MM.1S (cell line): ENCODE results near the gene JAG2.

Experiments
- DNase-seq: peaks from one replicate; pipeline ENCODE4 v3.0.0-alpha.2; 2015
- H2AFZ ChIP-seq: fragments of 300-600 bp; sonication (generic); 2 replicates; pipeline ENCODE4 v1.6.0; 2016; ENCODE audit warnings: antibody characterized with exemption, low read length
- H3F3A ChIP-seq: fragments of 300-600 bp; sonication (generic); 2 replicates; pipeline ENCODE4 v1.6.1; 2016; ENCODE audit warnings: mild to moderate bottlenecking, antibody characterized with exemption, low read length, moderate library complexity, mixed read lengths; ENCODE audit not compliant: insufficient read depth
- H3K27ac ChIP-seq: fragments of 300-600 bp; sonication (generic); 2 replicates; pipeline ENCODE4 v1.5.1; 2016; ENCODE audit warnings: mild to moderate bottlenecking, low read length
- H3K27me3 ChIP-seq: fragments of 300-600 bp; sonication (generic); replicated peaks from 2 replicates; pipeline ENCODE4 v1.6.0; 2016; ENCODE audit warnings: low read length; ENCODE audit not compliant: insufficient read depth
- H3K36me3 ChIP-seq: fragments of 300-600 bp; sonication (generic); replicated peaks from 2 replicates; pipeline ENCODE4 v1.6.1; 2016; ENCODE audit warnings: mild to moderate bottlenecking, low read length, mixed read lengths; ENCODE audit not compliant: insufficient read depth
- H3K4me1 ChIP-seq: fragments of 300-600 bp; sonication (generic); 2 replicates; pipeline ENCODE4 v1.6.1; 2016; ENCODE audit warnings: low read length, mixed read lengths
- H3K4me2 ChIP-seq: fragments of 300-600 bp; sonication (generic); 2 replicates; pipeline ENCODE4 v1.6.0; 2016; ENCODE audit warnings: low read depth, low read length
- H3K4me3 ChIP-seq: fragments of 300-600 bp; sonication (generic); 2 replicates; pipeline ENCODE4 v1.5.1; 2016; ENCODE audit warnings: low read length, mixed read lengths
- H3K79me2 ChIP-seq: fragments of 300-600 bp; sonication (generic); 2 replicates; pipeline ENCODE4 v1.6.1; 2016; ENCODE audit warnings: mixed run types, low read length, mixed read lengths
- H3K9ac ChIP-seq: fragments of 300-600 bp; sonication (generic); 2 replicates; pipeline ENCODE4 v1.6.1; 2016; ENCODE audit warnings: low read length, mixed read lengths
- H3K9me2 ChIP-seq: fragments of 300-600 bp; sonication (generic); replicated peaks from 2 replicates; pipeline ENCODE4 v1.6.1; 2016; ENCODE audit warnings: mild to moderate bottlenecking, low read length, mixed read lengths; ENCODE audit not compliant: insufficient read depth
- H3K9me3 ChIP-seq: fragments of 300-600 bp; sonication (generic); replicated peaks from 2 replicates; pipeline ENCODE4 v1.6.1; 2016; ENCODE audit warnings: mild to moderate bottlenecking, low read length, mixed read lengths; ENCODE audit not compliant: insufficient read depth
- H4K20me1 ChIP-seq: fragments of 300-600 bp; sonication (generic); 2 replicates; pipeline ENCODE4 v1.6.1; 2016; ENCODE audit warnings: mild to moderate bottlenecking, low read length, moderate library complexity, mixed read lengths; ENCODE audit not compliant: insufficient read depth
- EZH2 ChIP-seq: fragments of 300-600 bp; sonication (generic); optimal IDR thresholded peaks from 2 replicates; pipeline ENCODE3; 2017; ENCODE audit warnings: low read depth, mild to moderate bottlenecking, antibody characterized with exemption, low read length, mixed read lengths
- EZH2phosphoT487 ChIP-seq: fragments of 300-600 bp; sonication (generic); IDR thresholded peaks from 2 replicates; pipeline ENCODE4 v1.6.1; 2018; ENCODE audit warnings: antibody characterized with exemption, low read length
- TF ChIP-seq, protein P1 (sequence below): fragments of 300-600 bp; sonication (generic); IDR thresholded peaks from 2 replicates; pipeline ENCODE4 v1.5.1; 2016; ENCODE audit warnings: antibody characterized with exemption, low read length, mixed read lengths

Gene JAG2

GRCh38 chr14:105211758-105212089, 43.1 kb upstream of the JAG2 start:
- Histone ChIP-seq H4K20me1 (no peaks in the 10 kb centered on the region), H3K4me1 (no peaks in the 10 kb centered on the region), H3K4me2 (no peak overlapping the region), H3K4me3 (no peak overlapping the region), H3K9me2 (no peaks in the 10 kb centered on the region), H3K36me3 (no peaks in the 10 kb centered on the region), H3F3A (no peaks in the 10 kb centered on the region), H3K27ac (no peak overlapping the region), H3K9ac (no peak overlapping the region), H3K9me3 (no peaks in the 10 kb centered on the region), H3K27me3 (no peaks in the 10 kb centered on the region), H3K79me2 (no peaks in the 10 kb centered on the region), H2AFZ (no peak overlapping the region)
- no peak for DNase-seq
- TF ChIP-seq EZH2 (no peak), EZH2phosphoT487 (no peak)
- TF ChIP-seq, protein P1, sequence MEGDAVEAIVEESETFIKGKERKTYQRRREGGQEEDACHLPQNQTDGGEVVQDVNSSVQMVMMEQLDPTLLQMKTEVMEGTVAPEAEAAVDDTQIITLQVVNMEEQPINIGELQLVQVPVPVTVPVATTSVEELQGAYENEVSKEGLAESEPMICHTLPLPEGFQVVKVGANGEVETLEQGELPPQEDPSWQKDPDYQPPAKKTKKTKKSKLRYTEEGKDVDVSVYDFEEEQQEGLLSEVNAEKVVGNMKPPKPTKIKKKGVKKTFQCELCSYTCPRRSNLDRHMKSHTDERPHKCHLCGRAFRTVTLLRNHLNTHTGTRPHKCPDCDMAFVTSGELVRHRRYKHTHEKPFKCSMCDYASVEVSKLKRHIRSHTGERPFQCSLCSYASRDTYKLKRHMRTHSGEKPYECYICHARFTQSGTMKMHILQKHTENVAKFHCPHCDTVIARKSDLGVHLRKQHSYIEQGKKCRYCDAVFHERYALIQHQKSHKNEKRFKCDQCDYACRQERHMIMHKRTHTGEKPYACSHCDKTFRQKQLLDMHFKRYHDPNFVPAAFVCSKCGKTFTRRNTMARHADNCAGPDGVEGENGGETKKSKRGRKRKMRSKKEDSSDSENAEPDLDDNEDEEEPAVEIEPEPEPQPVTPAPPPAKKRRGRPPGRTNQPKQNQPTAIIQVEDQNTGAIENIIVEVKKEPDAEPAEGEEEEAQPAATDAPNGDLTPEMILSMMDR, result no peak

DNA sequence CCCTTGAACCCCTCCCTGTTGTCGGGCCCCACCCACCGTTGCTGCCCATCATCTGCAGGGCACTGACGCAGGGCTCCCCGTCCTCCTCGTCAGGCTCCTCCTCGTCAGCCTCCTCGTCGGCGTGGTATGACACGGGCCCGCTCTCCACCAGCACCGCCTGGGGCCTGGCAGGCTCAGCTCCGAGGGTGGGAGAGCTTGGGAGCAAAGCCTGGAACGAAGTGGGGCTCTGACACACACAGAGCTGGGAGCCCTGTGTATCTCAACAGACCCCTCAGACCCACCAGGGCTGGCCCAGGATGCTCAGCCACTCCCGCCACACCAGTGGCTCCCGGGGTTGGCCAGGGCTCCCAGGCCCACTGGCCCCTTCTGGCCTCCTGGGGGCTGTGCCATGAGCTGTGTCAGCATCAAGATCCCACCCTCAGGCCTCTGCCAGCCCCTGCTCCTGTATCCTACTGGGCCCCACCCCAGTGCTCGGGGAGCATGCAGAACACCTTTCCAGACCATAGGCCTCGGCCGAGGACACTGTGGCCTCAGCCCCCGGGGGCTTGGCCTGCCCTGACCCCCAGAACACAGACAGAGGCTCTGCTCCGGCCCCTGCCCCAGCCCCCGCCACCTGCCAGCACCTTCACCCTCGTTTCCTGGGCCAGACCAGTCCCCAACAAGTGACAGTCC, 42.6 kb upstream of the JAG2 start:
- Histone ChIP-seq H2AFZ (no peak overlapping the region), H4K20me1 (no peaks in the 10 kb centered on the region), H3K79me2 (no peaks in the 10 kb centered on the region), H3K4me2 (no peak overlapping the region), H3K4me3 (no peak overlapping the region), H3K4me1 (no peaks in the 10 kb centered on the region), H3K9me2 (no peaks in the 10 kb centered on the region), H3F3A (no peaks in the 10 kb centered on the region), H3K27me3 (no peaks in the 10 kb centered on the region), H3K36me3 (no peaks in the 10 kb centered on the region), H3K9ac (no peak overlapping the region), H3K27ac (no peak overlapping the region), H3K9me3 (no peaks in the 10 kb centered on the region)
- TF ChIP-seq EZH2 (no peak), EZH2phosphoT487 (no peak)
- TF ChIP-seq, protein P1, result no peak
- no peak for DNase-seq

- no peak for DNase-seq
- Histone ChIP-seq H4K20me1 (no peaks in the 10 kb centered on the region), H3K4me2 (no peak overlapping the region), H3K9me3 (no peaks in the 10 kb centered on the region), H2AFZ (no peak overlapping the region), H3K27ac (no peak overlapping the region), H3K27me3 (no peaks in the 10 kb centered on the region), H3F3A (no peaks in the 10 kb centered on the region), H3K4me1 (no peaks in the 10 kb centered on the region), H3K9me2 (no peaks in the 10 kb centered on the region), H3K79me2 (no peaks in the 10 kb centered on the region), H3K9ac (no peak overlapping the region), H3K36me3 (no peaks in the 10 kb centered on the region), H3K4me3 (no peak overlapping the region)
- TF ChIP-seq EZH2, result no peak
- TF ChIP-seq, protein P1, result no peak
- no peak for TF ChIP-seq EZH2phosphoT487
Measured at GRCh38 chr14:105210266-105211025, 41.9 kb upstream of the JAG2 start.
